ENCODE data around the gene SRSF4. TPM values are rescaled to one million over a fixed set of nuclear protein-coding genes. Genes with fewer than 3 reads are reported as not detected.
"Not testable (repeated sequence)": the region's sequence is repeated elsewhere in the genome, so short reads cannot be mapped to it uniquely, and the experiment has no call there.

SRSF4 gene
- total and polyA plus RNA-seq, 2 of the 8 experiments (the other 6 are each of a cell fraction or from before 2014, with no cell fraction given) = 34.9 to 86.5 TPM

GRCh38 chr1:29112705-29113412, 68.8 kb downstream of the SRSF4 start (continued):
- no peak for TF ChIP-seq ZNF274 (IDR thresholded peaks at IDR 0.05; ENCODE audit: borderline replicate concordance, extremely low read depth, low read length)
- 0 out of 2 replicates have a peak, but pooled peaks have one; percentile 19 for TF ChIP-seq POLR2AphosphoS5 (IDR thresholded peaks at IDR 0.05; ENCODE audit: low read depth, low read length)
- TF ChIP-seq SUZ12 (IDR thresholded peaks at IDR 0.05; ENCODE audit: low read length) = no peak

- CTCF ChIA-PET (ENCODE audit: partially characterized antibody) = interaction anchor here (0.7 to 2.0 kb wide), 8 partner anchors 9 to 1826 kb away, joined by 3 to 9 read pairs (median 4); partner anchors contain the start of gene TMEM200B
- POLR2A ChIA-PET (ENCODE audit: partially characterized antibody) = not testable (repeated sequence)
Observed at GRCh38 chr1:29108041-29108440, 73.7 kb downstream of the SRSF4 start.

More at GRCh38 chr1:29108041-29108440, 73.7 kb downstream of the SRSF4 start:
- H3K9ac ChIP-seq (replicated peaks in 1 of 4; ENCODE audit: extremely low read depth in 1 of 4, low read depth in 3 of 4, low read length in 3 of 4); H2BK12ac ChIP-seq (ENCODE audit: low read depth, low read length); H3K56ac ChIP-seq (replicated peaks; ENCODE audit: insufficient read length, low read depth, low read length); H2AFZ ChIP-seq (ENCODE audit: low read length); H2BK5ac ChIP-seq (ENCODE audit: low read depth, low read length); H3K79me1 ChIP-seq (ENCODE audit: low read depth, low read length); DNase-seq (ENCODE audit: low read depth in 1 of 2, low spot score in 2 of 2); H2BK20ac ChIP-seq (ENCODE audit: low read length); H3K4ac ChIP-seq (replicated peaks; ENCODE audit: insufficient read length, low read depth, low read length); H3K18ac ChIP-seq (ENCODE audit: extremely low read depth, low read length); H3K4me3 ChIP-seq (ENCODE audit: extremely low read depth in 1 of 4, insufficient read depth in 2 of 4, low read depth in 3 of 4, low read length in 4 of 4); H3K27ac ChIP-seq (ENCODE audit: low read depth, low read length); H3K4me2 ChIP-seq (ENCODE audit: insufficient read depth in 1 of 2, low read depth in 2 of 2, low read length in 2 of 2); H3K23ac ChIP-seq (ENCODE audit: insufficient read length); H4K91ac ChIP-seq (replicated peaks; ENCODE audit: insufficient read length, low read length); H3K4me1 ChIP-seq (replicated peaks in 1 of 4; ENCODE audit: control insufficient read depth in 3 of 4, insufficient read depth in 4 of 4, low read length in 3 of 4); H3K79me2 ChIP-seq (ENCODE audit: control insufficient read depth in 1 of 2, insufficient read depth in 2 of 2, low read length in 2 of 2); H3K9me3 ChIP-seq (ENCODE audit: insufficient read depth in 2 of 2, low read depth in 1 of 2, low read length in 1 of 2); H4K8ac ChIP-seq (ENCODE audit: extremely low read depth, insufficient read depth, low read length); H2BK120ac ChIP-seq (replicated peaks; ENCODE audit: low read depth, low read length); H3K27me3 ChIP-seq (replicated peaks in 1 of 4; ENCODE audit: control insufficient read depth in 3 of 4, extremely low read depth in 1 of 4, insufficient read depth in 3 of 4, low read length in 3 of 4); H2AK5ac ChIP-seq (ENCODE audit: low read depth, low read length); H2BK15ac ChIP-seq (ENCODE audit: low read length); H4K20me1 ChIP-seq (replicated peaks in 1 of 2; ENCODE audit: control insufficient read depth in 1 of 2, insufficient read depth in 2 of 2, low read length in 2 of 2); H3K23me2 ChIP-seq (ENCODE audit: low read depth, low read length); H3K14ac ChIP-seq (ENCODE audit: insufficient read length); FAIRE-seq; H3K36me3 ChIP-seq (ENCODE audit: control insufficient read depth in 2 of 4, insufficient read depth in 4 of 4, low read length in 3 of 4); H4K5ac ChIP-seq (ENCODE audit: insufficient read length, low read depth, low read length): not testable (repeated sequence)
- WGBS, 2 experiments (ENCODE audit: extremely low coverage in 1 of 2, insufficient coverage in 1 of 2, insufficient read length in 1 of 2, insufficient replicate concordance in 2 of 2, low coverage in 1 of 2, low lambda C conversion rate in 2 of 2, missing lambda C conversion rate in 1 of 2) = 96% methylated on average over 6 of the region's 6 CpGs; no CpG with 5 or more reads in 1 of the 2 experiments

Data from H1 (cell line).